ENCODE measurements around the gene PRRT4.

DNA sequence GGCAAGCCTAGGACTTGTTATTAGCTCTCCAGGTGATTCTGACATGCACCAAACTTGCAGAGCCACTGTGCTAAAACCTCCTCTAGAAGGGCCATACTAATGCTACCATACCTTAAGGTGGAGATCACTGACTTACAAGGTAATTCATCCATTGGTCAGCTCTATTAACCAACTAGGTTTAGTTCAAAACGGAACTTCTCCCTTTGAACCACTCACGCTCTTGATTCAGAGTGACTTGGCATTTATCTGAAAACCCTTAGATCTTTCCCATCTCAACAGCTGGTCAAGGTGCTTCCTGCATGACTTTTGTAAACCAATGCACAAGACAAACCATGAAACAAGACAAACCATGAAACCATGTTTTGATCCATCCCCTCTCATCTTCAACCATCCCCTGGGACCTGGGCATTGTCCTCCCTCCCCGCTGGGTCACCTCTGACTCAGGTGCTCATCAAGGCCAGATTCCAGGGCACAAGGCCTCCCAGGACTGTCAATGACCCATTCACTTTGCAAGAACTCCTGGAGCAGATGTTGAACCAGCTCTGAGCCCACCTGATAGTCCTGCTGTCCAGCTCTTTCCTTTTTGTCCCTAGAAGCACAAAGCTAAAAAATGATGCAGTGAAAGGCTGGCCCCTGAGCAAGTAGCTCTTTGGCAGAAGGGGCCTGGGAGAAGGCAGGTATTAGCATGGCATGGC lies 29.5 kb upstream of the PRRT4 start:
- TF ChIP-seq POLR2A (IDR thresholded peaks at IDR 0.05) = no peak
- TF ChIP-seq, protein P1, sequence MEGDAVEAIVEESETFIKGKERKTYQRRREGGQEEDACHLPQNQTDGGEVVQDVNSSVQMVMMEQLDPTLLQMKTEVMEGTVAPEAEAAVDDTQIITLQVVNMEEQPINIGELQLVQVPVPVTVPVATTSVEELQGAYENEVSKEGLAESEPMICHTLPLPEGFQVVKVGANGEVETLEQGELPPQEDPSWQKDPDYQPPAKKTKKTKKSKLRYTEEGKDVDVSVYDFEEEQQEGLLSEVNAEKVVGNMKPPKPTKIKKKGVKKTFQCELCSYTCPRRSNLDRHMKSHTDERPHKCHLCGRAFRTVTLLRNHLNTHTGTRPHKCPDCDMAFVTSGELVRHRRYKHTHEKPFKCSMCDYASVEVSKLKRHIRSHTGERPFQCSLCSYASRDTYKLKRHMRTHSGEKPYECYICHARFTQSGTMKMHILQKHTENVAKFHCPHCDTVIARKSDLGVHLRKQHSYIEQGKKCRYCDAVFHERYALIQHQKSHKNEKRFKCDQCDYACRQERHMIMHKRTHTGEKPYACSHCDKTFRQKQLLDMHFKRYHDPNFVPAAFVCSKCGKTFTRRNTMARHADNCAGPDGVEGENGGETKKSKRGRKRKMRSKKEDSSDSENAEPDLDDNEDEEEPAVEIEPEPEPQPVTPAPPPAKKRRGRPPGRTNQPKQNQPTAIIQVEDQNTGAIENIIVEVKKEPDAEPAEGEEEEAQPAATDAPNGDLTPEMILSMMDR (IDR thresholded peaks at IDR 0.05) = no peak

Measured in testis (tissue), 2 donors.